Endothelial cell of umbilical vein (primary cell): ENCODE measurements around the gene SPACA9.

Experiments
- EZH2 ChIP-seq: IDR thresholded peaks from 2 replicates; pipeline ENCODE4 v1.6.1; 2012; ENCODE audit warnings: borderline replicate concordance, low read depth, mild to moderate bottlenecking, moderate library complexity, low read length, inconsistent platforms; ENCODE audit not compliant: severe bottlenecking
- MAX ChIP-seq: IDR thresholded peaks from 2 replicates; pipeline ENCODE4 v1.6.1; 2011; ENCODE audit not compliant: insufficient read depth, insufficient read length
- MYC ChIP-seq: IDR thresholded peaks from one replicate; pipeline ENCODE4 v1.6.1; 2011; ENCODE audit warnings: mild to moderate bottlenecking, low read depth, low read length
- POLR2AphosphoS5 ChIP-seq: IDR thresholded peaks from 2 replicates; pipeline ENCODE4 v1.6.1; 2012; ENCODE audit warnings: low read depth, mild to moderate bottlenecking, control low read depth, low read length, moderate library complexity; ENCODE audit not compliant: insufficient read depth
- TF ChIP-seq, protein P1 (sequence below), 2 donors: IDR thresholded peaks; 1 replicate in 1 of 2; 2 replicates in 1 of 2; pipeline ENCODE4 v1.5.1; 2011; ENCODE audit warnings: low read length in 2 of 2, mild to moderate bottlenecking in 2 of 2, moderate library complexity in 2 of 2, control low read depth in 1 of 2, inconsistent platforms in 1 of 2, low read depth in 1 of 2; ENCODE audit not compliant: insufficient read depth in 1 of 2; ENCODE audit errors: extremely low read depth in 1 of 2

GRCh38 chr9:132883349-132884294 is 4.9 kb downstream of the SPACA9 start:
- TF ChIP-seq POLR2AphosphoS5 (no peak), MAX (no peak), MYC (no peak), EZH2 (no peak)
- TF ChIP-seq, protein P1, sequence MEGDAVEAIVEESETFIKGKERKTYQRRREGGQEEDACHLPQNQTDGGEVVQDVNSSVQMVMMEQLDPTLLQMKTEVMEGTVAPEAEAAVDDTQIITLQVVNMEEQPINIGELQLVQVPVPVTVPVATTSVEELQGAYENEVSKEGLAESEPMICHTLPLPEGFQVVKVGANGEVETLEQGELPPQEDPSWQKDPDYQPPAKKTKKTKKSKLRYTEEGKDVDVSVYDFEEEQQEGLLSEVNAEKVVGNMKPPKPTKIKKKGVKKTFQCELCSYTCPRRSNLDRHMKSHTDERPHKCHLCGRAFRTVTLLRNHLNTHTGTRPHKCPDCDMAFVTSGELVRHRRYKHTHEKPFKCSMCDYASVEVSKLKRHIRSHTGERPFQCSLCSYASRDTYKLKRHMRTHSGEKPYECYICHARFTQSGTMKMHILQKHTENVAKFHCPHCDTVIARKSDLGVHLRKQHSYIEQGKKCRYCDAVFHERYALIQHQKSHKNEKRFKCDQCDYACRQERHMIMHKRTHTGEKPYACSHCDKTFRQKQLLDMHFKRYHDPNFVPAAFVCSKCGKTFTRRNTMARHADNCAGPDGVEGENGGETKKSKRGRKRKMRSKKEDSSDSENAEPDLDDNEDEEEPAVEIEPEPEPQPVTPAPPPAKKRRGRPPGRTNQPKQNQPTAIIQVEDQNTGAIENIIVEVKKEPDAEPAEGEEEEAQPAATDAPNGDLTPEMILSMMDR (IDR thresholded peaks at IDR 0.05; ENCODE audit: extremely low read depth in 1 of 2, insufficient read depth in 1 of 2, low read depth in 1 of 2, low read length in 2 of 2): no peak
